Transverse colon (tissue), 4 donors: Measurements from ENCODE around the gene AIP.
"Not testable (repeated sequence)": the region's sequence is repeated elsewhere in the genome, so short reads cannot be mapped to it uniquely, and the experiment has no call there.

Experiments
- CTCF ChIP-seq, 5 experiments: fragments of 200-600 bp in 3 of 5; fragments of 450-650 bp in 2 of 5; sonication (generic) in 3 of 5; IDR thresholded peaks; 1 replicate in 2 of 5; 2 replicates in 3 of 5; pipeline ENCODE4 v1.5.1; 2016 to 2017; ENCODE audit warnings: antibody characterized with exemption in 5 of 5, inconsistent platforms in 3 of 5, mild to moderate bottlenecking in 2 of 5, moderate library complexity in 1 of 5
- POLR2AphosphoS5 ChIP-seq, 3 donors: sonication (generic); formaldehyde crosslinking; IDR thresholded peaks; one replicate each; pipeline ENCODE4 v1.6.1; 2016; ENCODE audit warnings: antibody characterized with exemption in 3 of 3

- not testable (repeated sequence) for TF ChIP-seq CTCF, POLR2AphosphoS5 (IDR thresholded peaks at IDR 0.05)
These were observed 17.3 kb upstream of the AIP start for GRCh38 chr11:67465530-67465929.
